ENCODE data around the gene DDB1. TPM values are rescaled to one million over a fixed set of nuclear protein-coding genes. Genes with fewer than 3 reads are reported as not detected.

DDB1 gene
- total RNA-seq, 2 donors from 2014 or later: 70.6 to 91.0 TPM

GRCh38 chr11:61272731-61273130, 60.2 kb downstream of the DDB1 start:
- Histone ChIP-seq H3K27me3 (no peaks in the 10 kb centered on the region), H3K4me1 (no peaks in the 10 kb centered on the region), H3K27ac (no peak overlapping the region), H3K36me3 (replicated peaks in 1 of 2; ENCODE audit: insufficient read depth in 1 of 2, low read depth in 2 of 2) (no peaks in the 10 kb centered on the region), H3K4me3 (no peak overlapping the region), H3K9me3 (no peaks in the 10 kb centered on the region)
- intact Hi-C loops (cut with DNase I): no loop called here
- ATAC-seq (no peak), DNase-seq (no peak)
- TF ChIP-seq POLR2A (IDR thresholded peaks at IDR 0.05) (no peak), CTCF (IDR thresholded peaks at IDR 0.05) (no peak)
- WGBS, 2 donors: 84 to 90% methylated on average over 3 of the region's 3 CpGs

- H3K9me3 ChIP-seq: no peaks in the 10 kb centered on the region
- H3K27ac ChIP-seq: no peak overlapping the region
- intact Hi-C loops (cut with DNase I): no loop called here
- H3K27me3 ChIP-seq: no peaks in the 10 kb centered on the region
- no peak overlapping the region for H3K4me3 ChIP-seq
- H3K4me1 ChIP-seq: peaks cover 6% of the 10 kb centered on the region
- TF ChIP-seq CTCF (IDR thresholded peaks at IDR 0.05): no peak
- TF ChIP-seq POLR2A (IDR thresholded peaks at IDR 0.05): no peak
- H3K36me3 ChIP-seq (replicated peaks in 1 of 2; ENCODE audit: insufficient read depth in 1 of 2, low read depth in 2 of 2): no peaks in the 10 kb centered on the region
- WGBS, 2 donors: 74 to 75% methylated on average over 7 of the region's 7 CpGs
- no peak for DNase-seq
- no peak for ATAC-seq
These were observed 62.4 kb downstream of the DDB1 start for GRCh38 chr11:61270354-61271076.

- no peak for ATAC-seq
- no peaks in the 10 kb centered on the region for H3K27me3 ChIP-seq
- TF ChIP-seq CTCF (IDR thresholded peaks at IDR 0.05): no peak
- TF ChIP-seq POLR2A (IDR thresholded peaks at IDR 0.05): no peak
- intact Hi-C loops (cut with DNase I): no loop called here
- WGBS, 2 donors: 89 to 90% methylated on average over 10 to 15 of the region's 15 CpGs
- H3K36me3 ChIP-seq (replicated peaks in 1 of 2; ENCODE audit: insufficient read depth in 1 of 2, low read depth in 2 of 2): no peaks in the 10 kb centered on the region
- no peaks in the 10 kb centered on the region for H3K9me3 ChIP-seq
- no peak overlapping the region for H3K4me3 ChIP-seq
- H3K27ac ChIP-seq: no peak overlapping the region
- peaks cover 6% of the 10 kb centered on the region for H3K4me1 ChIP-seq
- DNase-seq: no peak
These were observed 64.2 kb downstream of the DDB1 start for GRCh38 chr11:61268588-61269250.

- TF ChIP-seq CTCF (IDR thresholded peaks at IDR 0.05) (no peak), POLR2A (IDR thresholded peaks at IDR 0.05) (no peak)
- no peak overlapping the region for H3K27ac ChIP-seq
- no peaks in the 10 kb centered on the region for H3K36me3 ChIP-seq (replicated peaks in 1 of 2; ENCODE audit: insufficient read depth in 1 of 2, low read depth in 2 of 2)
- 10 to 25% methylated on average over 2 to 6 of the region's 6 CpGs for WGBS, 2 donors
- H3K9me3 ChIP-seq: no peaks in the 10 kb centered on the region
- H3K4me1 ChIP-seq: peaks cover 6% of the 10 kb centered on the region
- DNase-seq: peak; percentile 18 to 48 (median 30)
- no peaks in the 10 kb centered on the region for H3K27me3 ChIP-seq
- intact Hi-C loops (cut with DNase I): no loop called here
- no peak for ATAC-seq
- H3K4me3 ChIP-seq: no peak overlapping the region
These were observed 65.5 kb downstream of the DDB1 start for GRCh38 chr11:61267437-61267841.
